ENCODE measurements around the gene GRHL1.

GRHL1 gene

GRCh38 chr2:9945596-9945995 lies 5.9 kb upstream of the GRHL1 start:
- ATAC-seq (ENCODE audit: insufficient read depth, low read depth) (no peak), DNase-seq (no peak)
- Histone ChIP-seq H2AFZ (ENCODE audit: low read depth, low read length) (no peak overlapping the region), H3K4me1 (ENCODE audit: insufficient read depth, low read length) (peaks cover 4% of the 10 kb centered on the region), H3K36me3 (ENCODE audit: insufficient read depth, low read length) (no peaks in the 10 kb centered on the region), H3K4me3 (ENCODE audit: low read depth in 1 of 2, low read length in 2 of 2) (no peak overlapping the region), H3K9me3 (ENCODE audit: insufficient read depth, low read length, severe bottlenecking) (no peaks in the 10 kb centered on the region), H3K4me2 (ENCODE audit: insufficient read depth, low read length) (no peak overlapping the region), H4K20me1 (ENCODE audit: insufficient read depth, low read length) (no peaks in the 10 kb centered on the region), H3K79me2 (ENCODE audit: insufficient read depth, low read length) (no peaks in the 10 kb centered on the region), H3K9ac (ENCODE audit: low read depth, low read length) (no peak overlapping the region), H3K27ac (ENCODE audit: low read length) (no peak overlapping the region), H3K27me3 (ENCODE audit: insufficient read depth, low read length, poor library complexity) (no peaks in the 10 kb centered on the region)
- no peak for TF ChIP-seq EZH2 (IDR thresholded peaks at IDR 0.05; ENCODE audit: borderline replicate concordance, low read depth, low read length, severe bottlenecking)
- no peak for TF ChIP-seq CTCF (IDR thresholded peaks at IDR 0.05; ENCODE audit: borderline replicate concordance, extremely low read depth, low read length, poor library complexity, severe bottlenecking)

GRCh38 chr2:9946076-9946475 lies 5.4 kb upstream of the GRHL1 start:
- ATAC-seq (ENCODE audit: insufficient read depth, low read depth) (no peak), DNase-seq (no peak)
- H3K36me3 ChIP-seq (ENCODE audit: insufficient read depth, low read length): no peaks in the 10 kb centered on the region
- no peak overlapping the region for H3K4me2 ChIP-seq (ENCODE audit: insufficient read depth, low read length)
- H3K27me3 ChIP-seq (ENCODE audit: insufficient read depth, low read length, poor library complexity): no peaks in the 10 kb centered on the region
- no peaks in the 10 kb centered on the region for H3K79me2 ChIP-seq (ENCODE audit: insufficient read depth, low read length)
- no peak for TF ChIP-seq EZH2 (IDR thresholded peaks at IDR 0.05; ENCODE audit: borderline replicate concordance, low read depth, low read length, severe bottlenecking)
- no peak for TF ChIP-seq CTCF (IDR thresholded peaks at IDR 0.05; ENCODE audit: borderline replicate concordance, extremely low read depth, low read length, poor library complexity, severe bottlenecking)
- no peak overlapping the region for H2AFZ ChIP-seq (ENCODE audit: low read depth, low read length)
- no peak overlapping the region for H3K9ac ChIP-seq (ENCODE audit: low read depth, low read length)
- H3K9me3 ChIP-seq (ENCODE audit: insufficient read depth, low read length, severe bottlenecking): no peaks in the 10 kb centered on the region
- no peak overlapping the region for H3K4me3 ChIP-seq (ENCODE audit: low read depth in 1 of 2, low read length in 2 of 2)
- H4K20me1 ChIP-seq (ENCODE audit: insufficient read depth, low read length): no peaks in the 10 kb centered on the region
- H3K27ac ChIP-seq (ENCODE audit: low read length): no peak overlapping the region
- H3K4me1 ChIP-seq (ENCODE audit: insufficient read depth, low read length): peaks cover 8% of the 10 kb centered on the region

GRCh38 chr2:9946818-9947217 lies 4.7 kb upstream of the GRHL1 start:
- no peak for ATAC-seq (ENCODE audit: insufficient read depth, low read depth)
- no peak for DNase-seq
- Histone ChIP-seq H4K20me1 (ENCODE audit: insufficient read depth, low read length) (no peaks in the 10 kb centered on the region), H3K27ac (ENCODE audit: low read length) (no peak overlapping the region), H3K4me1 (ENCODE audit: insufficient read depth, low read length) (peaks cover 8% of the 10 kb centered on the region), H2AFZ (ENCODE audit: low read depth, low read length) (no peak overlapping the region), H3K79me2 (ENCODE audit: insufficient read depth, low read length) (no peaks in the 10 kb centered on the region), H3K4me3 (ENCODE audit: low read depth in 1 of 2, low read length in 2 of 2) (no peak overlapping the region), H3K27me3 (ENCODE audit: insufficient read depth, low read length, poor library complexity) (no peaks in the 10 kb centered on the region), H3K36me3 (ENCODE audit: insufficient read depth, low read length) (no peaks in the 10 kb centered on the region), H3K4me2 (ENCODE audit: insufficient read depth, low read length) (no peak overlapping the region), H3K9ac (ENCODE audit: low read depth, low read length) (no peak overlapping the region), H3K9me3 (ENCODE audit: insufficient read depth, low read length, severe bottlenecking) (no peaks in the 10 kb centered on the region)
- TF ChIP-seq CTCF (IDR thresholded peaks at IDR 0.05; ENCODE audit: borderline replicate concordance, extremely low read depth, low read length, poor library complexity, severe bottlenecking): no peak
- no peak for TF ChIP-seq EZH2 (IDR thresholded peaks at IDR 0.05; ENCODE audit: borderline replicate concordance, low read depth, low read length, severe bottlenecking)

GRCh38 chr2:9948721-9949120 lies 2.8 kb upstream of the GRHL1 start:
- DNase-seq: no peak
- H3K27ac ChIP-seq (ENCODE audit: low read length): no peak overlapping the region
- no peaks in the 10 kb centered on the region for H4K20me1 ChIP-seq (ENCODE audit: insufficient read depth, low read length)
- TF ChIP-seq CTCF (IDR thresholded peaks at IDR 0.05; ENCODE audit: borderline replicate concordance, extremely low read depth, low read length, poor library complexity, severe bottlenecking) (no peak), EZH2 (IDR thresholded peaks at IDR 0.05; ENCODE audit: borderline replicate concordance, low read depth, low read length, severe bottlenecking) (no peak)
- H3K4me1 ChIP-seq (ENCODE audit: insufficient read depth, low read length): peaks cover 26% of the 10 kb centered on the region
- H3K79me2 ChIP-seq (ENCODE audit: insufficient read depth, low read length): 0 out of 2 replicates have a peak, but pooled peaks cover 2% of the 10 kb centered on the region
- H3K36me3 ChIP-seq (ENCODE audit: insufficient read depth, low read length): no peaks in the 10 kb centered on the region
- H3K27me3 ChIP-seq (ENCODE audit: insufficient read depth, low read length, poor library complexity): no peaks in the 10 kb centered on the region
- no peaks in the 10 kb centered on the region for H3K9me3 ChIP-seq (ENCODE audit: insufficient read depth, low read length, severe bottlenecking)
- ATAC-seq (ENCODE audit: insufficient read depth, low read depth): no peak
- H3K4me3 ChIP-seq (ENCODE audit: low read depth in 1 of 2, low read length in 2 of 2): no peak overlapping the region
- no peak overlapping the region for H3K9ac ChIP-seq (ENCODE audit: low read depth, low read length)
- no peak overlapping the region for H2AFZ ChIP-seq (ENCODE audit: low read depth, low read length)
- H3K4me2 ChIP-seq (ENCODE audit: insufficient read depth, low read length): no peak overlapping the region

All from DND-41 (cell line).